SIG-M5 (cell line): ENCODE measurements around the gene CD34.
A peak's percentile ranks its signal among the peaks of the same experiment; 100 is the strongest.
"Not testable (repeated sequence)": the region's sequence is repeated elsewhere in the genome, so short reads cannot be mapped to it uniquely, and the experiment has no call there.

Experiments used
- DNase-seq: peaks from one replicate; lab custom pipeline; 2025; lab: John Stamatoyannopoulos, UW

Gene CD34

GRCh38 chr1:207897188-207897587, 13.7 kb downstream of the CD34 start:
- DNase-seq = no peak

GRCh38 chr1:207896547-207896946, 14.4 kb downstream of the CD34 start:
- no peak for DNase-seq

GRCh38 chr1:207894704-207895103, 16.2 kb downstream of the CD34 start:
- DNase-seq = no peak

DNA sequence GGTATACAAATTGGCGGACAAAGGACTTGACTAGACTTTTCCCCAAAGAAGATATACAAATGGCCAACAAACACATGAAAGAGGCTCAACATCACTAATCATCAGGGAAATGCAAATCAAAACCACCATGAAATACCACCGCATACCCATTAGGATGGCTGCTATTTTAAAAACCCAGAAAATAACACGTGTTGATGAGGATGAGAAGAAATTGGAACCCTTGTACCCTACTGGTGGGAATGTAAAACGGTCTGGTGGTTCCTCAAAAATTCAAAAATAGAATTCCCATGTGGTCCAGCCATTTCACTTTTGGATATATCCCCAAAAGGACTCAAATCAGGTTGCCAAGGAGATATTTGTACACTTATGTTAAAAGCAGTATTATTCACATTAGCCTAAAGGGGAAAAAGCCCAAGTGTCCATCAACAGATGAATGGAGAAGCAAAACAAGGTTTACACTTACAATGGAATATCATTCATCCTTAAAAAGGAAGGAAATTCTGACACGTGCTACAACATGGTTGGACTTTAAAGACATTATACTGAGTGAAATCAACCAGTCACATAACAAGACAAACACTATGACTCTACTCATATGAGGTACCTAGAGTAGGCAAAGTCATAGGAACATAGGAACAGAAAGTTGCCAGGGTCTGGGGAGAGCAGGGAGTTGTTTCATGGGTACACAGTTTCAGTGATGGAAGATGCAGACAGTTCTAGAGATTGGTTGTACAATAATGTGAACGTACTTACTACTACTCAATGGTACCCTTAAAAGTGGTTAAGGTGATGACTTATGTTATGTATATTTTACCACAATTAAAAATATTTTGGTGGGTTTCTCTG, 17.0 kb downstream of the CD34 start:
- no peak for DNase-seq

DNA sequence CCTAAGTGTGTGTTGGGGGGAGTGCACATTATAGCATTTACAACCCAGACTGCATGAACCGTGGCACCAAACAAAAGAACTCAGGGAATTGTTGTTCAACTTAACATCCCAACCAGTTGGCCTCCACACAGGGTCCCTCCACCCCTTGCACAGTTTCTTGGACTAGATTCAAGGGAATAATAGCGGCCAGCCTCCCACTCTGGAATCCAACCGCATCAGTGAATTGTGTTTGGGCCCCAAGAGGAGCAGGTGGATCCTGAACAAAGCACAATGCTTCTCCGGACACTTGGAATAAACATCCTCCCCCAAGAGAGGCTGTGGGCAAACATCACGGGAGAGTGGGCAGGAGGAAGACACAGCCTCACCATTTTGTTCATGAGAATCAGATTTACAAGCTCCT, 18.2 kb downstream of the CD34 start:
- DNase-seq = no peak

DNA sequence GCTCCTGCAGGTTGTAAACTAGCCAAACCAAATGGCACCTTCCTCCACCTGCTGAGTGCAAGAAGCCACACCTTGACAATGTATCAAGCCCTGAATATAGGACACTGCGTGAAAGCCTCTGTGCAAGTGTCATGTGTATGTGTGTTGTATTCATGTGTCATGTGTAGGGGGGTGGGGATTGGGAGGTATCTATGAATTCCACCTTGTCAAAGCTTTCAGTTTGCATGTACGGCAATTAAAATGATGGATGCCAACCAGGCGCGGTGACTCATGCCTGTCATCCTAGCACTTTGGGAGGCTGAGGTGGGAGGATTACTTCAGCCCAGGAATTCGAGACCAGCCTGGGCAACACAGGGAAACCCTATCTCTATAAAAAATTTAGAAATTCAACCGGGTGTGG, 19.8 kb downstream of the CD34 start:
- no peak for DNase-seq

DNA sequence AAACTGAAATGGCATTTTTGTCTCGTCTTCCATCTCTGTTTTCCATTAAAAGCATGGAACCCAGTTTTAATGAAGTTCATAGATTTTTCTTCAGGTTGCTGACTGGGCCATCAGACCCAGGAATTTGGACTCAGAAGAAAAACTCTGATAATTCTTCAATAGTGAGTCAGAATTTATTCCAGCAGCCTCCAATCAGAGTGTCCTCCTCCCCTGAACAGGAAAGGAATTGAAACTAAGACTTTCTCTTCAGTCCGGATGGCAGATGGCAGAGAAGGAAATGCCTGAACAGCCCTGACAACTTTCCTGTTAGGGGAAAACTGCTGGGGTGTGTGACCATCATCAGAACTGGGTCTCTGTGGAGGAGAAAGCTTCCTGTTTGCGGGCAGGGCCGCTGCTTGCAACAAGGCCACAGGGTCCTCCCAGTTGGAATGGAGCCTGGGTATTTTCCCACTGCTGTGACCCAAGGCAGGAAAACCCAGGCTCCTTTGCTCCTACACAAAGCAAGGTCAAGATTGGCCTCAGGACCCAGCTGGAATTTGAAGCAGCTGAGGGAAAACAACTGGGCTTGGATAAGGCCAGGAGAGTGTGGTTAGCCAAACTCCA, 20.7 kb downstream of the CD34 start:
- DNase-seq = no peak

DNA sequence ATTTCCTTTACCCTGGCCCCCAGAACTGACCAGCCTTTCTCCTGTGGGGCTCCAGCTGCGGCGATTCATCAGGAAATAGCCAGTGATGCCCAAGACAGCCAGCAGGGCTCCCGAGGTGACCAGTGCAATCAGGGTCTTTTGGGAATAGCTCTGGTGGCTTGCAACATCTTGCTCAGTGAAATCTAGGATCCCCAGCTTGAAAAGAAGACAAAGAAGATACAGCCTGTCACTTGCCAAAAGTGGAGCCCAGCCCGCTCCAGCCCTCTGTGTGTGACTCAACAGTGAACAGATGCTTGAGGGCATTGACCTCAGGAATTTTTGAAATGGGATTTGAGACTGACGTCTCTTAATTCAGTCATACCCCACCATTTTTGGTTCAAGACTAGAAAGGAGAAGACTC, 22.3 kb downstream of the CD34 start:
- DNase-seq = no peak

DNA sequence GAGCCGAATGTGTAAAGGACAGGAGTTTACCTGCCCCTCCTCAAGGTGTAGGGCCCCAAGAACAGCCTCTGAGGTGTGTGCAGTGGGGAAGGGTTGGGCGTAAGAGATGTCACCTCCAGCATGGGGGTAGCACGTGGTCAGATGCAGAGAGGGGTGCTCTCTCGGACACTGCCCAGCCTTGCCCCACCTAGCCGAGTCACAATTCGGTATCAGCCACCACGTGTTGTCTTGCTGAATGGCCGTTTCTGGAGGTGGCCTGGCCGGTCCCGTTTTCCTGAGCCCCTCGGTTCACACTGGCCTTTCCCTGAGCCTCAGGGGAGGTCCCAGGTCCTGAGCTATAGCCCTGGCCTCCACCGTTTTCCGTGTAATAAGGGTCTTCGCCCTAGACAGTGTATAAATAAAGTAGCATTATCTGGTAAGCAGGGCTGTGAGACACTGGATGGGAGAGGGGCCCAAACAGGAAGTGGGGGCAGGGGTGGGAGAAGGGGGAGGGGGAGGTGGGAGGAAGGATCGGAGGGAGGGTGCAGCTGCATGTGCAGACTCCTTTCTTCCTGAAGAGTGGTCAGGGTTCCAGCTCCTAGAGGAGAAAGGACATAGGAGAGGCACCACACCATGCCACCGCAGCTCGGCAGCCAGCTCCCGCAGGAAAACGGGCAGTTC, 23.3 kb downstream of the CD34 start:
- DNase-seq = no peak

DNA sequence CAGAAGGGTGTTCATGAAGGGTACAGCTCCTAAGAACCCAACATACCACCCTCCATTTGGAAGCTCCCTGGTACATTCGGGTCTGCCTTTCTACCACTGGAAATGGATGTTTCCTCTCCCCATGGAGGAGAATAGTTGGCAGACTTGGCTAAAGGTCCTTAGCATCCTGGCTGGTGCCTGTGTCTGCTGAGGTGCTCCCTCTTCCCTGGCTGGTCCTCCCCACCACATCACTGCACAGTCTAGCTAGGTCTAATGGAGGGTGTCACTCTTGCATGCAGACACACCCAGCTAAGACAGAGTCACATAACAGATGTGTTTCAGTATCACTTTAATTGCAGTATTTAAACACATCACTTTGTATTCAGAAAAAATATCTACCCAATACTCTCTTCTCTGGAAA, 24.7 kb downstream of the CD34 start:
- no peak for DNase-seq

GRCh38 chr1:207885129-207886032, 25.5 kb downstream of the CD34 start:
- no peak for DNase-seq

- DNase-seq = no peak
These were observed 26.5 kb downstream of the CD34 start for GRCh38 chr1:207884266-207885029.

GRCh38 chr1:207883660-207884250, 27.2 kb downstream of the CD34 start:
- DNase-seq = no peak

GRCh38 chr1:207883104-207883651, 27.7 kb downstream of the CD34 start:
- no peak for DNase-seq

- no peak for DNase-seq
These were observed 28.2 kb downstream of the CD34 start for GRCh38 chr1:207882692-207883091.

DNA sequence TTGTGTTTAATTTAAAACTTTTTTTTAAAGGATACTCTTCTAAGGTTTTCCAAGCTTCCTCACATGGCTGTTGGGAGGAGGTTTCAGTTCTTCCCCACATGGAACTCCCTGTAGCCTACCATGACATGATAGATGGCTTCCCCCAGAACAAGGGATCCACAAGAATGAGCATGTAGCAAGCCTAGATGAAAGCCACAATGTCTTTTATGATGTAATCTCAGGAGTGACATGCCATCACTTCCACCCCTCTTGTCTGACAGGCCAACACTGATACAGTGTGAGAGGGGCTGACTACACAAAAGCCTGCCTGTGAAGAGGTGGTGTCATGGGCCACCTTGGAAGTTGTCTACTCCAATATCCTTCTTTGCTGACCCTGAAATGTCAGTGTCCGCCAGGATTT, 32.0 kb downstream of the CD34 start:
- DNase-seq = no peak

- DNase-seq = not testable (repeated sequence)
These were observed 33.0 kb downstream of the CD34 start for GRCh38 chr1:207877914-207878313.

DNA sequence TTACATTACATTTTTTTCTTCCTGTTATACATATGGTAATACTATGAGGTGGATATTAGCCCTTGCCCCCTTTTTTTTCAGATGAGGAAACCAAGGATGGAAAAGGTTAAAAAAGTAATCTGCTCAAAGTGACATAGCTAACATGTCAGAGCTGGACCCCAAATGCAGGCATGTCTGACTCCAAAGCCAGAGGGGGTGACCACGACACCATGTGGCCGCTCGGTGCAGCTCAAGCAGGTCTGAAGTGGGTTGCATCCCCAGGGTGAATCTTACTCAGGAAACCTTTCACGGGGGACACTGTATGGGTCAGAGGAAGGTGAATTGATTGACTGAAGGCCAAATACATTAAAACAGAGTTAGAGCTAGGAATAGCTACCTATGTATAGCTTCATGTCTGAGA, 34.8 kb downstream of the CD34 start:
- no peak for DNase-seq

DNA sequence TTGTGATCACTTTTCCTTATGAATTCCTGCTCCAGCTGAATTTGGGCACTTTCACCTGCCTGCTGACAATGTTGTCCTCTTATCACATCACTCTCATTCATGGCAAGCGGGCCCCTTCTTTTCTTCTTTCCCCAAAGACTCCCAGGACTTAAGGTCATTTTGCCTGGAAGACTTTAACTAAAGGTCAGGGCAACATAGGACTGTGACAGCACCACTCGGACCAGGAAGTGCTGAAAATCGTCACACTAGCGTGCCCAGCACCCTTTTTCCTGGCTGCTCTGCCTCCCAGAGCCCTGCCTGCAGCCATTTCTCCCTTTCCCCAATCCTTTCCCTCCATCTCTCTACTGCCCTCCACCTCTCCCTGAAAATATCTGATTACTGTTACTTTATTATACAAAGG, 35.4 kb downstream of the CD34 start:
- DNase-seq = no peak

GRCh38 chr1:207873055-207873890, 37.7 kb downstream of the CD34 start:
- peak; percentile 46 for DNase-seq
